ENCODE results near the gene DCLRE1C.

GRCh38 chr10:14947268-14947667, 6.6 kb downstream of the DCLRE1C start:
- TF ChIP-seq POLR2AphosphoS5 (IDR thresholded peaks at IDR 0.05; ENCODE audit: insufficient read depth in 1 of 2, low read depth in 1 of 2) = no peak
- TF ChIP-seq, protein P1, sequence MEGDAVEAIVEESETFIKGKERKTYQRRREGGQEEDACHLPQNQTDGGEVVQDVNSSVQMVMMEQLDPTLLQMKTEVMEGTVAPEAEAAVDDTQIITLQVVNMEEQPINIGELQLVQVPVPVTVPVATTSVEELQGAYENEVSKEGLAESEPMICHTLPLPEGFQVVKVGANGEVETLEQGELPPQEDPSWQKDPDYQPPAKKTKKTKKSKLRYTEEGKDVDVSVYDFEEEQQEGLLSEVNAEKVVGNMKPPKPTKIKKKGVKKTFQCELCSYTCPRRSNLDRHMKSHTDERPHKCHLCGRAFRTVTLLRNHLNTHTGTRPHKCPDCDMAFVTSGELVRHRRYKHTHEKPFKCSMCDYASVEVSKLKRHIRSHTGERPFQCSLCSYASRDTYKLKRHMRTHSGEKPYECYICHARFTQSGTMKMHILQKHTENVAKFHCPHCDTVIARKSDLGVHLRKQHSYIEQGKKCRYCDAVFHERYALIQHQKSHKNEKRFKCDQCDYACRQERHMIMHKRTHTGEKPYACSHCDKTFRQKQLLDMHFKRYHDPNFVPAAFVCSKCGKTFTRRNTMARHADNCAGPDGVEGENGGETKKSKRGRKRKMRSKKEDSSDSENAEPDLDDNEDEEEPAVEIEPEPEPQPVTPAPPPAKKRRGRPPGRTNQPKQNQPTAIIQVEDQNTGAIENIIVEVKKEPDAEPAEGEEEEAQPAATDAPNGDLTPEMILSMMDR (IDR thresholded peaks at IDR 0.05) = no peak
